Endothelial cell (in vitro differentiated cells): ENCODE data around the gene LCN10. TPM values are rescaled to one million over a fixed set of nuclear protein-coding genes. Genes with fewer than 3 reads are reported as not detected.

Source experiments
- DNase-seq: peaks from one replicate; pipeline ENCODE4 v3.0.0; 2021; ENCODE audit warnings: low spot score
- H3K27ac Mint-ChIP-seq: one replicate; pipeline ENCODE4 v1.8.0; 2021; ENCODE audit warnings: mixed read lengths, inconsistent platforms; ENCODE audit not compliant: unreplicated experiment
- H3K27me3 Mint-ChIP-seq: one replicate; pipeline ENCODE4 v1.8.0; 2021; ENCODE audit warnings: mild to moderate bottlenecking, moderate library complexity, mixed read lengths, inconsistent platforms; ENCODE audit not compliant: unreplicated experiment
- H3K36me3 Mint-ChIP-seq: one replicate; pipeline ENCODE4 v1.8.0; 2021; ENCODE audit warnings: mild to moderate bottlenecking, low read depth, mixed read lengths, inconsistent platforms; ENCODE audit not compliant: unreplicated experiment
- H3K4me1 Mint-ChIP-seq: one replicate; pipeline ENCODE4 v1.8.0; 2021; ENCODE audit warnings: mild to moderate bottlenecking, mixed read lengths, inconsistent platforms; ENCODE audit not compliant: unreplicated experiment
- H3K4me3 Mint-ChIP-seq: one replicate; pipeline ENCODE4 v1.8.0; 2021; ENCODE audit warnings: mild to moderate bottlenecking, mixed read lengths, inconsistent platforms; ENCODE audit not compliant: unreplicated experiment
- H3K9me3 Mint-ChIP-seq: one replicate; pipeline ENCODE4 v1.8.0; 2021; ENCODE audit warnings: mixed read lengths, inconsistent platforms; ENCODE audit not compliant: unreplicated experiment
- total RNA-seq: library from RNA; stranded (reverse); fragmentation: NEBNext Ultra II Directional; extraction: Animal tissue kit (Norgen Biotek cat#: 25700); gene quantifications from one replicate; pipeline ENCODE4 v1.2.1, GENCODE V29; 2021; ENCODE audit not compliant: unreplicated experiment
- TF ChIP-seq, protein P1 (sequence below): fragments of 200-600 bp; sonication (generic); IDR thresholded peaks from one replicate; pipeline ENCODE4 v1.5.0; 2021; ENCODE audit warnings: antibody characterized with exemption; ENCODE audit not compliant: unreplicated experiment

Gene LCN10
- total RNA-seq, 1 donor from 2014 or later: not detected

- H3K4me3 Mint-ChIP-seq: no peak overlapping the region
- no peaks in the 10 kb centered on the region for H3K9me3 Mint-ChIP-seq
- TF ChIP-seq, protein P1, sequence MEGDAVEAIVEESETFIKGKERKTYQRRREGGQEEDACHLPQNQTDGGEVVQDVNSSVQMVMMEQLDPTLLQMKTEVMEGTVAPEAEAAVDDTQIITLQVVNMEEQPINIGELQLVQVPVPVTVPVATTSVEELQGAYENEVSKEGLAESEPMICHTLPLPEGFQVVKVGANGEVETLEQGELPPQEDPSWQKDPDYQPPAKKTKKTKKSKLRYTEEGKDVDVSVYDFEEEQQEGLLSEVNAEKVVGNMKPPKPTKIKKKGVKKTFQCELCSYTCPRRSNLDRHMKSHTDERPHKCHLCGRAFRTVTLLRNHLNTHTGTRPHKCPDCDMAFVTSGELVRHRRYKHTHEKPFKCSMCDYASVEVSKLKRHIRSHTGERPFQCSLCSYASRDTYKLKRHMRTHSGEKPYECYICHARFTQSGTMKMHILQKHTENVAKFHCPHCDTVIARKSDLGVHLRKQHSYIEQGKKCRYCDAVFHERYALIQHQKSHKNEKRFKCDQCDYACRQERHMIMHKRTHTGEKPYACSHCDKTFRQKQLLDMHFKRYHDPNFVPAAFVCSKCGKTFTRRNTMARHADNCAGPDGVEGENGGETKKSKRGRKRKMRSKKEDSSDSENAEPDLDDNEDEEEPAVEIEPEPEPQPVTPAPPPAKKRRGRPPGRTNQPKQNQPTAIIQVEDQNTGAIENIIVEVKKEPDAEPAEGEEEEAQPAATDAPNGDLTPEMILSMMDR: no peak
- no peaks in the 10 kb centered on the region for H3K36me3 Mint-ChIP-seq
- H3K27me3 Mint-ChIP-seq: peaks cover 6% of the 10 kb centered on the region
- H3K4me1 Mint-ChIP-seq: peaks cover 14% of the 10 kb centered on the region
- no peak for DNase-seq
- H3K27ac Mint-ChIP-seq: no peak overlapping the region
Measured at GRCh38 chr9:136692185-136693134, 50.3 kb downstream of the LCN10 start.

DNA sequence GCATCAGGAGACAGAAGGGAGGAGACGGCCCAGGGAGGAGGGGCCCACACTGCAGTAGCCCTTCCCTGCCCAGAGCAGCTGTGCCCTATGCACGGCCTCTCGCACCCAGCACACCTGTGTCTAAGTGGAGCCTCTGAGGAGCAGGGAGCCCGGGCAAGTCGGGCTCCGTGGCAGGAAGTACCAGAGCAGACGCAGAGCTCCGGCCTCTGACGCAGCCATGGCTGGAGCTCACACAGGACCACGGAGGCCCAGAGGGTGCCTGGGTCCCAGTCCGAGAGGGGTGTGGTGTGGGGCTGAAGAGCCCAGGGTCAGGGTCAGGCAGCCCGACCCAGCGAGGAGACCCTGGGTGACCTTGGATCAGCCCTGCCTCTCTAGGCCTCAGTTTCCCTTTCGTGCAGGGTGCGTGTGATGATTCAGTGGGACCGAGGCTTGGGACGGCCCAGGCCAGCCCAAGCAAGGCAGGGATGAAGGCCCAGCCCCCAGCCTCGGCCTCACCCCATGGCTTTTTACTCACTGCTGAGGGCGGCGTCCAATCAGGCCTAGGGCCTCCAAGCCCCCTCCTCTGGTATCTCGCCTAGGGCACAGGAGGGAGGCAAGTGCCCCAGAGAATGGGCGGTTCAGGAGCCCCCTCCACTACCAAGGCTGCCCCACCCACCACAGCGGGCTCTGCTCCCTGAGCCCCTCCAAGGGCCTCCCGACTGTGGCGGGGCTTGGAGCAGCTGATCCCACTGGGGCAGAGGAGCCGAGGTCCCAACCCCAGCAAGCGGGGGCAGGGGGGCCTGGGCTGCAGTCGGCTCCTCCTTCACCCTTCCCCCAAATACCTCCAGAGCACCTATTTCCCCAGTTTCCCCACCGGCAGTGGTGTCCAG lies 51.2 kb downstream of the LCN10 start:
- H3K36me3 Mint-ChIP-seq: no peaks in the 10 kb centered on the region
- peaks cover 6% of the 10 kb centered on the region for H3K27me3 Mint-ChIP-seq
- TF ChIP-seq, protein P1: no peak
- H3K27ac Mint-ChIP-seq: no peak overlapping the region
- H3K4me1 Mint-ChIP-seq: peaks cover 11% of the 10 kb centered on the region
- no peak for DNase-seq
- no peaks in the 10 kb centered on the region for H3K9me3 Mint-ChIP-seq
- no peak overlapping the region for H3K4me3 Mint-ChIP-seq

DNA sequence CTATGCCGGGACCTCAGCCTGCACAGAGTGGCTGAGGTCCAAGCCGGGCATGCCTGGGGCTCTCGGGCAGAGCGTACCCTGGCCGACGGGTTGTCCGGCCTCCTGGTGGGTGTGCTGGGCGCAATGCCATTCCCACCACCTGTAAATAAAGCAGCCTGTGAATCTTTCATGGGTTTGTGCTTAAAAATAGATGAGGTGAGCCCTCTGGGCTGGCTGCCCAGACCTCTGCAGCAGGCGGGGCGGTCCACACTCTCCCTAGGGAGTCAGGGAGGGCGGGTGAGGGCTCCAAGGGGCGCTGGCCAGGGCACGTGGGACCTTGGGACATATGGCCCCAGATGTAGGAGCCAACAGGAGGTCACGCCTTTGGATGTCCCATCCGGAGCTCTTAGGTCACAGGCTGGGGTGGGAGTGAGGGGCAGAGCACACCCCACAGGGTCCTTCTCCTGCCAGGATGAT lies 51.9 kb downstream of the LCN10 start:
- peaks cover 11% of the 10 kb centered on the region for H3K4me1 Mint-ChIP-seq
- TF ChIP-seq, protein P1: no peak
- no peaks in the 10 kb centered on the region for H3K9me3 Mint-ChIP-seq
- H3K36me3 Mint-ChIP-seq: no peaks in the 10 kb centered on the region
- no peak for DNase-seq
- no peak overlapping the region for H3K4me3 Mint-ChIP-seq
- no peak overlapping the region for H3K27ac Mint-ChIP-seq
- peaks cover 8% of the 10 kb centered on the region for H3K27me3 Mint-ChIP-seq

DNA sequence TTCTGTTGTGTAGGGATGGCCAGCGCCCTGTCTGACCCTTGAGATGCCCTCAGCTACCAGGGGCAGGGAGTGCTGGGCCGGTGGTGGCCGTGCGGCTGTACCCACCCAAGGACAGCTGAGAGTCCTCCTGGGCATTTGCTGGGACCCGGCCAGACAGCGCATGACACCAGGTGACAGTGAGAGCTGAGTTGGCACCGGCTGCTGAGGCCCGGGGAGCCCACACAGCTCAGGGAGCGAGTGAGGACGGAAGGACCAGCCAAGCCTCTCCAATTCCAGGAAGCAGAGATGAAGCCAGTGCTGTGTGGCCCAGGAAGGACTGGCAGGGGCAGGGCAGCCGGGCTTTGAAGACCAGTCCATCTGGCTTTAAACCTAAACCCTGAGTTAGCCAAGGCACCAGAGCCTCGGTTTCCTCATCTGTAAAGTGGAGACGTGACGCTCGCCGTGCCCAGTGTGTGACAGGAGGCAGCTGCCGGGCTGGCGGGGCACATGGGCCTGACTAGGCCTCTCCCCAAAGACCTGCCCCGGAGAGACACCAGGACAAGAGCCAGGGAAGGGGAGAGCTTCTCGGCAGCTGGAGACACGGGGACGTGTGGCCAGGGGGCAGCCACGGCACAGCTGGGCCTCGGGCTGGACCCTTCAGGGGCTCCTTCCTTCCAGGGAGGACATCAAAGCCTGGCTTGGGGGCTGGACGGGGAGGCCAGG lies 52.5 kb downstream of the LCN10 start:
- Mint-ChIP-seq H3K27me3 (peaks cover 13% of the 10 kb centered on the region), H3K27ac (peak overlapping the region; percentile 2), H3K4me3 (peak overlapping the region; percentile 60), H3K9me3 (no peaks in the 10 kb centered on the region), H3K4me1 (peaks cover 11% of the 10 kb centered on the region), H3K36me3 (no peaks in the 10 kb centered on the region)
- no peak for DNase-seq
- TF ChIP-seq, protein P1: no peak
